ENCODE data around the gene KLHDC10. TPM values are rescaled to one million over a fixed set of nuclear protein-coding genes. Genes with fewer than 3 reads are reported as not detected.
A peak's percentile ranks its signal among the peaks of the same experiment; 100 is the strongest.

KLHDC10 gene
- total RNA-seq, 1 donor from 2014 or later: 16.8 TPM

- Mint-ChIP-seq H3K9me3 (no peaks in the 10 kb centered on the region), H3K27ac (no peak overlapping the region), H3K27me3 (no peaks in the 10 kb centered on the region), H3K36me3 (ENCODE audit: low read depth) (peaks cover 41% of the 10 kb centered on the region), H3K4me1 (peaks cover 15% of the 10 kb centered on the region), H3K4me3 (no peak overlapping the region)
- intact Hi-C loops (cut with micrococcal nuclease): loop anchor here (5.0 kb wide), 1 partner anchor 62 kb away; the partner anchor contains the start of gene KLHDC10
- DNase-seq: no peak
Measured at GRCh38 chr7:130134726-130135125, 64.4 kb downstream of the KLHDC10 start.

- no peaks in the 10 kb centered on the region for H3K27me3 Mint-ChIP-seq
- peaks cover 36% of the 10 kb centered on the region for H3K36me3 Mint-ChIP-seq (ENCODE audit: low read depth)
- H3K4me1 Mint-ChIP-seq: peaks cover 15% of the 10 kb centered on the region
- H3K4me3 Mint-ChIP-seq: peak overlapping the region; percentile 32
- intact Hi-C loops (cut with micrococcal nuclease): loop anchor here (5.0 kb wide), 1 partner anchor 63 kb away; the partner anchor contains the start of gene KLHDC10
- no peak overlapping the region for H3K27ac Mint-ChIP-seq
- no peaks in the 10 kb centered on the region for H3K9me3 Mint-ChIP-seq
- DNase-seq: no peak
Measured at GRCh38 chr7:130135208-130136205, 65.2 kb downstream of the KLHDC10 start.

- H3K27me3 Mint-ChIP-seq: peaks cover 2% of the 10 kb centered on the region
- intact Hi-C loops (cut with micrococcal nuclease): loop anchor here (5.0 kb wide), 1 partner anchor 64 kb away; the partner anchor contains the start of gene KLHDC10
- H3K27ac Mint-ChIP-seq: no peak overlapping the region
- peaks cover 17% of the 10 kb centered on the region for H3K4me1 Mint-ChIP-seq
- H3K36me3 Mint-ChIP-seq (ENCODE audit: low read depth): peaks cover 29% of the 10 kb centered on the region
- no peak overlapping the region for H3K4me3 Mint-ChIP-seq
- no peak for DNase-seq
- H3K9me3 Mint-ChIP-seq: no peaks in the 10 kb centered on the region
Measured at GRCh38 chr7:130136579-130137167, 66.3 kb downstream of the KLHDC10 start.

- Mint-ChIP-seq H3K27me3 (peaks cover 3% of the 10 kb centered on the region), H3K4me1 (peaks cover 19% of the 10 kb centered on the region), H3K36me3 (ENCODE audit: low read depth) (peaks cover 27% of the 10 kb centered on the region), H3K9me3 (no peaks in the 10 kb centered on the region), H3K4me3 (no peak overlapping the region), H3K27ac (no peak overlapping the region)
- intact Hi-C loops (cut with micrococcal nuclease): loop anchor here (5.0 kb wide), 1 partner anchor 65 kb away; the partner anchor contains the start of gene KLHDC10
- no peak for DNase-seq
Measured at GRCh38 chr7:130137207-130137606, 66.9 kb downstream of the KLHDC10 start.

GRCh38 chr7:130139193-130139960 lies 69.0 kb downstream of the KLHDC10 start:
- no peak overlapping the region for H3K4me3 Mint-ChIP-seq
- no peak overlapping the region for H3K27ac Mint-ChIP-seq
- peaks cover 22% of the 10 kb centered on the region for H3K36me3 Mint-ChIP-seq (ENCODE audit: low read depth)
- DNase-seq: no peak
- intact Hi-C loops (cut with micrococcal nuclease): loop anchor here (5.0 kb wide), 1 partner anchor 67 kb away; the partner anchor contains the start of gene KLHDC10
- peaks cover 11% of the 10 kb centered on the region for H3K27me3 Mint-ChIP-seq
- H3K4me1 Mint-ChIP-seq: peaks cover 19% of the 10 kb centered on the region
- no peaks in the 10 kb centered on the region for H3K9me3 Mint-ChIP-seq

- Mint-ChIP-seq H3K4me3 (peak overlapping the region; percentile 68), H3K36me3 (ENCODE audit: low read depth) (peaks cover 18% of the 10 kb centered on the region), H3K27ac (no peak overlapping the region), H3K27me3 (peaks cover 19% of the 10 kb centered on the region), H3K4me1 (peaks cover 15% of the 10 kb centered on the region), H3K9me3 (no peaks in the 10 kb centered on the region)
- intact Hi-C loops (cut with micrococcal nuclease): no loop called here
- DNase-seq: no peak
Measured at GRCh38 chr7:130140551-130141160, 70.3 kb downstream of the KLHDC10 start.

- Mint-ChIP-seq H3K27ac (peak overlapping the region; percentile 78), H3K9me3 (no peaks in the 10 kb centered on the region), H3K4me1 (peaks cover 8% of the 10 kb centered on the region), H3K4me3 (peak overlapping the region; percentile 68), H3K36me3 (ENCODE audit: low read depth) (peaks cover 13% of the 10 kb centered on the region), H3K27me3 (peaks cover 21% of the 10 kb centered on the region)
- peak; percentile 76 for DNase-seq
- intact Hi-C loops (cut with micrococcal nuclease): no loop called here
Measured at GRCh38 chr7:130141161-130141883, 71.0 kb downstream of the KLHDC10 start.

GRCh38 chr7:130141884-130142653 lies 71.7 kb downstream of the KLHDC10 start:
- Mint-ChIP-seq H3K4me1 (peaks cover 3% of the 10 kb centered on the region), H3K27me3 (peaks cover 21% of the 10 kb centered on the region), H3K4me3 (peak overlapping the region; percentile 68), H3K9me3 (no peaks in the 10 kb centered on the region), H3K27ac (peak overlapping the region; percentile 78), H3K36me3 (ENCODE audit: low read depth) (peaks cover 9% of the 10 kb centered on the region)
- DNase-seq: no peak
- intact Hi-C loops (cut with micrococcal nuclease): no loop called here

GRCh38 chr7:130142654-130143333 lies 72.5 kb downstream of the KLHDC10 start:
- H3K4me3 Mint-ChIP-seq: no peak overlapping the region
- DNase-seq: no peak
- H3K36me3 Mint-ChIP-seq (ENCODE audit: low read depth): peaks cover 7% of the 10 kb centered on the region
- H3K27me3 Mint-ChIP-seq: peaks cover 21% of the 10 kb centered on the region
- H3K27ac Mint-ChIP-seq: no peak overlapping the region
- no peaks in the 10 kb centered on the region for H3K9me3 Mint-ChIP-seq
- peaks cover 3% of the 10 kb centered on the region for H3K4me1 Mint-ChIP-seq
- intact Hi-C loops (cut with micrococcal nuclease): no loop called here

GRCh38 chr7:130143334-130143732 lies 73.0 kb downstream of the KLHDC10 start:
- H3K4me3 Mint-ChIP-seq: no peak overlapping the region
- peaks cover 3% of the 10 kb centered on the region for H3K4me1 Mint-ChIP-seq
- no peak overlapping the region for H3K27ac Mint-ChIP-seq
- peaks cover 25% of the 10 kb centered on the region for H3K27me3 Mint-ChIP-seq
- intact Hi-C loops (cut with micrococcal nuclease): no loop called here
- DNase-seq: no peak
- H3K9me3 Mint-ChIP-seq: no peaks in the 10 kb centered on the region
- peaks cover 4% of the 10 kb centered on the region for H3K36me3 Mint-ChIP-seq (ENCODE audit: low read depth)

- DNase-seq: no peak
- intact Hi-C loops (cut with micrococcal nuclease): no loop called here
- Mint-ChIP-seq H3K4me1 (peaks cover 3% of the 10 kb centered on the region), H3K4me3 (no peak overlapping the region), H3K27ac (no peak overlapping the region), H3K36me3 (ENCODE audit: low read depth) (peaks cover 4% of the 10 kb centered on the region), H3K27me3 (peaks cover 31% of the 10 kb centered on the region), H3K9me3 (no peaks in the 10 kb centered on the region)
Measured at GRCh38 chr7:130143986-130144311, 73.6 kb downstream of the KLHDC10 start.

All from activated CD4-positive, alpha-beta T cell treated with anti-CD3 and anti-CD28 coated beads, Interleukin-2, amount 10 ng/mL, durations not matched to agents 24 days and 14 days (primary cell).